AG08395 (cell line): ENCODE data around the gene ACAP2.
"Not testable (repeated sequence)": the region's sequence is repeated elsewhere in the genome, so short reads cannot be mapped to it uniquely, and the experiment has no call there.

Experiments used
- DNase-seq: peaks from one replicate; pipeline ENCODE4 v3.0.0; 2012; ENCODE audit warnings: mixed read lengths, low spot score

Gene ACAP2

GRCh38 chr3:195442573-195443390, at the start of gene ACAP2:
Gene ACAP2, minus strand, starts transcription at chr3:195443020. Its CDS starts 173 bp downstream, at chr3:195442847.
- peak; percentile 100 for DNase-seq

GRCh38 chr3:195475614-195476013, 32.8 kb upstream of the ACAP2 start:
- DNase-seq: no peak

- not testable (repeated sequence) for DNase-seq
Measured at GRCh38 chr3:195475116-195475515, 32.3 kb upstream of the ACAP2 start.

- no peak for DNase-seq
Measured at GRCh38 chr3:195468841-195469240, 26.0 kb upstream of the ACAP2 start.

GRCh38 chr3:195468391-195468776, 25.6 kb upstream of the ACAP2 start:
- no peak for DNase-seq

GRCh38 chr3:195467641-195468390, 25.0 kb upstream of the ACAP2 start:
- DNase-seq: peak; percentile 47

- no peak for DNase-seq
Measured at GRCh38 chr3:195466251-195466650, 23.4 kb upstream of the ACAP2 start.

GRCh38 chr3:195462922-195463321, 20.1 kb upstream of the ACAP2 start:
- not testable (repeated sequence) for DNase-seq

- no peak for DNase-seq
Measured at GRCh38 chr3:195462308-195462610, 19.4 kb upstream of the ACAP2 start.

GRCh38 chr3:195461594-195462307, 18.9 kb upstream of the ACAP2 start:
- DNase-seq: no peak

GRCh38 chr3:195460091-195460713, 17.4 kb upstream of the ACAP2 start:
- no peak for DNase-seq

- DNase-seq: no peak
Measured at GRCh38 chr3:195458316-195458717, 15.5 kb upstream of the ACAP2 start.

GRCh38 chr3:195455789-195456188, 13.0 kb upstream of the ACAP2 start:
- no peak for DNase-seq

GRCh38 chr3:195453236-195453635, 10.4 kb upstream of the ACAP2 start:
- DNase-seq: no peak

- no peak for DNase-seq
Measured at GRCh38 chr3:195451373-195452015, 8.7 kb upstream of the ACAP2 start.

GRCh38 chr3:195450731-195451229, 8.0 kb upstream of the ACAP2 start:
- DNase-seq: peak; percentile 46

GRCh38 chr3:195448205-195448875, 5.5 kb upstream of the ACAP2 start:
- DNase-seq: no peak

- DNase-seq: no peak
Measured at GRCh38 chr3:195447201-195447600, 4.4 kb upstream of the ACAP2 start.

GRCh38 chr3:195446359-195446758, 3.5 kb upstream of the ACAP2 start:
- no peak for DNase-seq

- DNase-seq: no peak
Measured at GRCh38 chr3:195445885-195446284, 3.1 kb upstream of the ACAP2 start.

- DNase-seq: no peak
Measured at GRCh38 chr3:195443391-195443989, 670 bp upstream of the ACAP2 start.
